GM12801 (cell line): ENCODE measurements around the gene C11orf91.

ENCODE experiments used
- TF ChIP-seq, protein P1 (sequence below): IDR thresholded peaks from one replicate; pipeline ENCODE4 v1.5.1; 2011; ENCODE audit warnings: control low read depth; ENCODE audit not compliant: insufficient read length; ENCODE audit errors: extremely low read depth

C11orf91 gene

GRCh38 chr11:33713856-33714398, 13.3 kb upstream of the C11orf91 start:
- TF ChIP-seq, protein P1, sequence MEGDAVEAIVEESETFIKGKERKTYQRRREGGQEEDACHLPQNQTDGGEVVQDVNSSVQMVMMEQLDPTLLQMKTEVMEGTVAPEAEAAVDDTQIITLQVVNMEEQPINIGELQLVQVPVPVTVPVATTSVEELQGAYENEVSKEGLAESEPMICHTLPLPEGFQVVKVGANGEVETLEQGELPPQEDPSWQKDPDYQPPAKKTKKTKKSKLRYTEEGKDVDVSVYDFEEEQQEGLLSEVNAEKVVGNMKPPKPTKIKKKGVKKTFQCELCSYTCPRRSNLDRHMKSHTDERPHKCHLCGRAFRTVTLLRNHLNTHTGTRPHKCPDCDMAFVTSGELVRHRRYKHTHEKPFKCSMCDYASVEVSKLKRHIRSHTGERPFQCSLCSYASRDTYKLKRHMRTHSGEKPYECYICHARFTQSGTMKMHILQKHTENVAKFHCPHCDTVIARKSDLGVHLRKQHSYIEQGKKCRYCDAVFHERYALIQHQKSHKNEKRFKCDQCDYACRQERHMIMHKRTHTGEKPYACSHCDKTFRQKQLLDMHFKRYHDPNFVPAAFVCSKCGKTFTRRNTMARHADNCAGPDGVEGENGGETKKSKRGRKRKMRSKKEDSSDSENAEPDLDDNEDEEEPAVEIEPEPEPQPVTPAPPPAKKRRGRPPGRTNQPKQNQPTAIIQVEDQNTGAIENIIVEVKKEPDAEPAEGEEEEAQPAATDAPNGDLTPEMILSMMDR = no peak

DNA sequence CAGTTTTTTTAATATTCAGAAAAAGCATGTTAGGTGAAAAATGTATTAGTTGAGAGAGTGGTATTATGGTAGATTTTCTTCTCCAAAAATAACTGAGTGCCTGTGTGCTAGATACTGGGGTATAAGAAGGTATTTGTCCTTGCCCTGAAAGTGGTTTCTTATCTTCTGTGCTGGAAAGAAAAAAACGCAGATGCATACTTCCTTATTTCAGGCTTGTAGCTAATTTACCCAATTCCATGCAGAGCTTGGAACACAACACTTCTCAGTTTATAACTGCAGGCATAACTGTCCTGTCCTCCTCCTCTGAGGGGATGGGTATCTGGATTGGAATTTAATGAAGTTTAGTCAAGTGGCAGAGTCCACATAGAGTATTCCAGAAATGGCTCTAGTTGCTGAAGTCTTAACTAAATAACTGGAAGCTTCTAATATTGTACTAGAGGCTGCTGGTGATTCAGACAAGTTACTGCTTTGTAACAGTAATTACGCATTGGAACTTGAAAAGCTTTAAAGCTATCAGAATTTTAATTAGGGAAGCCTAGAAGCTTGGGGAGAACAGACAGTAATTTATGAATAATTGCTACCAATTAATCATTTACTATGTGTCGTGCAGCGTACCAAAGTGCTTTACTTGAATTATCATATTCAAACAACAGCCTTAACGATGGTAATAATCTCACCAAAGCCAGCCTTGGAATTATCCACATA, 12.7 kb upstream of the C11orf91 start:
- TF ChIP-seq, protein P1 = no peak

- TF ChIP-seq, protein P1 = no peak
These were observed 11.8 kb upstream of the C11orf91 start for GRCh38 chr11:33712436-33712835.

DNA sequence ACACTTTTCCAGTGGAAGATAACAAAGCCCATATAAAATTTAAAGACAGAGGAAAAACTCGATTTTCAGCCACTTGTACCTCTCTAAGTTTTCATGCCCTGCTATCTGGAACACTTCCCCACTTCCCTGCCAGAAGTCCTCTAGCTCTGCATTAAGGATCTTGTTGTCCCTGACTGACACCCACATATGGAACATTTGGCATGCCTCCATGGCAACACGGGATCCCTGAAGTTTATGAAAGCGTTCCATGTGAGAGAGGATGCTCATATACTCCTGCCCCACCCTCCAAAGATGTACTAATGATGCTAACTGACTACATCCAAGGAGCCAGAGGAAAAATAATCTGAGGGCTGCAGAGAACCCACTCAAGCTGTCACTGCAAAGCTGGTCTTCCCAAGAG, 8.8 kb upstream of the C11orf91 start:
- TF ChIP-seq, protein P1 = no peak

DNA sequence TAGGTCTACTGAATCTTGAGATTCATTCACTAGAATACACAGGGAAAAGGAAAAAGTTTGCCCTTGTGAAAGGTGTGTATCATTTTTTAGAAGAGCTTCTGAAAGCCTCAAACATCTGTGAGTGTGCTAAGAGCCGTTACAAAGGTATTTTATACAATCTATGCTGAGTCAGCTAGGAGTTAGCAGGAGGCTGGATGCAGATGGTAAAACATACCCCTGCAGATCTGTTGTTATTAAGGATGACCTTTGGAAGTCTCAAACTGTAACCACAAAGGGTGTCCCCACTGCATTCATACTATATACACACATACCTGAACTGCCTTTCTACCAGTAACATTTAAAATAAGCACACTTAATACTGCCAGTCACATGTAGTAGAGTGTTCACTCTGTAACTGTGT, 8.4 kb upstream of the C11orf91 start:
- TF ChIP-seq, protein P1 = no peak

DNA sequence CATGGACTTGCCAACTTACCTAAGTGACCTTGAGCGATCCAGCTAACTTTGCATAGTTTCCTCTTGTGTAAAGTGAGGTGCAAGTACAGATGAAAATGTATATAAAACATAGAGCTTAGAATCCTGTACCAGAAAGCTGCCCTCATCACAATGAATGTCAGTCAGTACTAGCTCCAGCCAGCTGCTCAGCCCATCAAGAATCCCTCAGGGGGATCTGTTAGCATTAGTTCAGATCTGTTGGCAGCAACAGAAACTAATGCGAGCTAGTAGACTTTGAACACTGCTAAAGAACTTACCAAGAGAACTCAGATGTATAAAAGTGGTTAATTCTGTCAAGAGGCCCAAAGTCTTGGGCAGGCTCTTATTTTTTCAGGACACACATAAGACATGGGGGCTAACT, 6.3 kb upstream of the C11orf91 start:
- TF ChIP-seq, protein P1 = no peak

GRCh38 chr11:33706546-33706945, 5.9 kb upstream of the C11orf91 start:
- TF ChIP-seq, protein P1 = no peak
